Gastroesophageal sphincter (tissue), 2 donors: ENCODE measurements around the gene DQX1.

Source experiments
- EP300 ChIP-seq: sonication (generic); formaldehyde crosslinking; IDR thresholded peaks from one replicate; pipeline ENCODE4 v1.6.1; 2017; ENCODE audit warnings: antibody characterized with exemption, mild to moderate bottlenecking
- POLR2A ChIP-seq, 2 donors: fragments of 450-650 bp; IDR thresholded peaks; one replicate each; pipeline ENCODE4 v1.6.1; 2017; ENCODE audit warnings: antibody characterized with exemption in 2 of 2, mild to moderate bottlenecking in 2 of 2, moderate library complexity in 1 of 2
- POLR2AphosphoS5 ChIP-seq: sonication (generic); formaldehyde crosslinking; IDR thresholded peaks from one replicate; pipeline ENCODE4 v1.6.1; 2017; ENCODE audit warnings: antibody characterized with exemption

- no peak for TF ChIP-seq POLR2AphosphoS5
- TF ChIP-seq EP300 = no peak
- TF ChIP-seq POLR2A (IDR thresholded peaks at IDR 0.05) = no peak
These were observed 8.4 kb upstream of the DQX1 start for GRCh38 chr2:74534411-74534810.
